H1 (cell line): ENCODE results near the gene OPCML. TPM values are rescaled to one million over a fixed set of nuclear protein-coding genes. Genes with fewer than 3 reads are reported as not detected.

Source experiments
- CTCF ChIA-PET: fragments of 300-600 bp; sonication (Branson Sonifier 250); formaldehyde crosslinking; loops from one replicate; lab custom pipeline; 2021; ENCODE audit not compliant: partially characterized antibody; lab: Charles Lee
- POLR2A ChIA-PET: fragments of 300-600 bp; sonication (Branson Sonifier 250); formaldehyde crosslinking; loops from one replicate; lab custom pipeline; 2021; ENCODE audit warnings: inconsistent platforms; ENCODE audit not compliant: partially characterized antibody; lab: Charles Lee
- DNase-seq, 2 experiments: peaks; one replicate each; pipeline versions ENCODE4 v3.0.0 to v3.0.0-alpha.2; 2010 to 2022; ENCODE audit warnings: low spot score in 2 of 2, low read depth in 1 of 2, mixed read lengths in 1 of 2
- FAIRE-seq: peaks from 2 replicates; lab custom pipeline; 2011; peaks lifted over from hg19 to GRCh38; lab: Jason Lieb, UNC
- H2AFZ ChIP-seq: 2 replicates; pipeline ENCODE4 v1.8.1; 2012; ENCODE audit warnings: low read length, inconsistent platforms
- H2AK5ac ChIP-seq: 2 replicates; pipeline ENCODE4 v1.6.1; 2013; ENCODE audit warnings: low read depth, low read length
- H2BK120ac ChIP-seq: replicated peaks from 2 replicates; pipeline ENCODE3; 2013; ENCODE audit warnings: low read depth, low read length, inconsistent platforms
- H2BK12ac ChIP-seq: 2 replicates; pipeline ENCODE4 v1.6.1; 2013; ENCODE audit warnings: low read depth, low read length
- H2BK15ac ChIP-seq: 2 replicates; pipeline ENCODE4 v1.6.1; 2013; ENCODE audit warnings: low read length
- H2BK20ac ChIP-seq: 2 replicates; pipeline ENCODE4 v1.6.1; 2013; ENCODE audit warnings: low read length
- H2BK5ac ChIP-seq: 2 replicates; pipeline ENCODE4 v1.6.1; 2013; ENCODE audit warnings: low read depth, low read length
- H3K14ac ChIP-seq: 2 replicates; pipeline ENCODE4 v1.6.1; 2013; ENCODE audit warnings: inconsistent platforms; ENCODE audit not compliant: insufficient read length
- H3K18ac ChIP-seq: 2 replicates; pipeline ENCODE4 v1.6.1; 2013; ENCODE audit warnings: low read length; ENCODE audit errors: extremely low read depth
- H3K23ac ChIP-seq: 2 replicates; pipeline ENCODE4 v1.6.1; 2013; ENCODE audit warnings: inconsistent platforms; ENCODE audit not compliant: insufficient read length
- H3K23me2 ChIP-seq: 2 replicates; pipeline ENCODE4 v1.6.1; 2013; ENCODE audit warnings: low read depth, low read length
- H3K27ac ChIP-seq: 2 replicates; pipeline ENCODE4 v1.6.1; 2011; ENCODE audit warnings: low read depth, low read length, inconsistent platforms
- H3K27me3 ChIP-seq, 4 experiments: replicated peaks in 1 of 4; 1 replicate in 1 of 4; 2 replicates in 3 of 4; pipeline versions ENCODE4 v1.6.1 to v1.8.1; 2011 to 2013; ENCODE audit warnings: low read length in 3 of 4, mild to moderate bottlenecking in 3 of 4, inconsistent platforms in 2 of 4, mixed read lengths in 2 of 4, moderate library complexity in 1 of 4; ENCODE audit not compliant: control insufficient read depth in 3 of 4, insufficient read depth in 3 of 4; ENCODE audit errors: extremely low read depth in 1 of 4
- H3K36me3 ChIP-seq, 4 experiments: 2 replicates each; pipeline versions ENCODE4 v1.6.1 to v1.8.1; 2011 to 2013; ENCODE audit warnings: mild to moderate bottlenecking in 4 of 4, low read length in 3 of 4, moderate library complexity in 2 of 4, control low read depth in 1 of 4, inconsistent platforms in 1 of 4; ENCODE audit not compliant: insufficient read depth in 4 of 4, control insufficient read depth in 2 of 4
- H3K4ac ChIP-seq: replicated peaks from 2 replicates; pipeline ENCODE3; 2013; ENCODE audit warnings: low read length, low read depth, mixed read lengths, inconsistent platforms; ENCODE audit not compliant: insufficient read length
- H3K4me1 ChIP-seq, 4 experiments: replicated peaks in 1 of 4; 1 replicate in 1 of 4; 2 replicates in 3 of 4; pipeline versions ENCODE4 v1.6.1 to v1.8.1; 2011 to 2013; ENCODE audit warnings: low read length in 3 of 4, inconsistent platforms in 2 of 4, mixed read lengths in 1 of 4; ENCODE audit not compliant: insufficient read depth in 4 of 4, control insufficient read depth in 3 of 4
- H3K4me2 ChIP-seq, 2 experiments: 2 replicates each; pipeline versions ENCODE4 v1.6.1 to v1.8.1; 2011 to 2013; ENCODE audit warnings: low read depth in 2 of 2, low read length in 2 of 2, control low read depth in 1 of 2, inconsistent platforms in 1 of 2, mild to moderate bottlenecking in 1 of 2; ENCODE audit not compliant: insufficient read depth in 1 of 2
- H3K4me3 ChIP-seq, 4 experiments: fragments of 200-600, 300-600 bp in 1 of 4; sonication (generic), shearing (Covaris generic), sonication (Bioruptor Twin) in 1 of 4; 2 replicates each; pipeline versions ENCODE4 v1.5.1 to v1.8.1; 2011 to 2016; ENCODE audit warnings: low read length in 4 of 4, low read depth in 3 of 4, control low read depth in 2 of 4, inconsistent platforms in 2 of 4, mild to moderate bottlenecking in 2 of 4, mixed read lengths in 1 of 4, moderate library complexity in 1 of 4; ENCODE audit not compliant: insufficient read depth in 2 of 4; ENCODE audit errors: extremely low read depth in 1 of 4
- H3K56ac ChIP-seq: replicated peaks from 2 replicates; pipeline ENCODE3; 2013; ENCODE audit warnings: low read depth, mild to moderate bottlenecking, mixed read lengths, low read length, inconsistent platforms; ENCODE audit not compliant: insufficient read length
- H3K79me1 ChIP-seq: 2 replicates; pipeline ENCODE4 v1.6.1; 2013; ENCODE audit warnings: low read depth, low read length, control low read depth
- H3K79me2 ChIP-seq, 2 experiments: 2 replicates each; pipeline versions ENCODE4 v1.6.1 to v1.8.1; 2012 to 2013; ENCODE audit warnings: low read length in 2 of 2, mild to moderate bottlenecking in 2 of 2, inconsistent platforms in 1 of 2; ENCODE audit not compliant: insufficient read depth in 2 of 2, control insufficient read depth in 1 of 2
- H3K9ac ChIP-seq, 4 experiments: replicated peaks in 1 of 4; 1 replicate in 1 of 4; 2 replicates in 3 of 4; pipeline versions ENCODE4 v1.6.1 to v1.8.1; 2011 to 2013; ENCODE audit warnings: low read depth in 3 of 4, low read length in 3 of 4, control low read depth in 2 of 4, mild to moderate bottlenecking in 2 of 4, moderate library complexity in 2 of 4, inconsistent platforms in 1 of 4; ENCODE audit errors: extremely low read depth in 1 of 4
- H3K9me3 ChIP-seq, 2 experiments: 2 replicates each; pipeline versions ENCODE4 v1.6.1 to v1.8.1; 2012 to 2013; ENCODE audit warnings: mild to moderate bottlenecking in 2 of 2, moderate library complexity in 2 of 2, control low read depth in 1 of 2, inconsistent platforms in 1 of 2, low read depth in 1 of 2, low read length in 1 of 2, mixed read lengths in 1 of 2; ENCODE audit not compliant: insufficient read depth in 2 of 2
- H4K20me1 ChIP-seq, 2 experiments: replicated peaks in 1 of 2; 2 replicates each; pipeline versions ENCODE3 to v1.8.1; 2011 to 2013; ENCODE audit warnings: inconsistent platforms in 2 of 2, low read length in 2 of 2, mild to moderate bottlenecking in 1 of 2; ENCODE audit not compliant: insufficient read depth in 2 of 2, control insufficient read depth in 1 of 2
- H4K5ac ChIP-seq: 2 replicates; pipeline ENCODE4 v1.6.1; 2013; ENCODE audit warnings: low read length, low read depth, mixed read lengths, inconsistent platforms; ENCODE audit not compliant: insufficient read length
- H4K8ac ChIP-seq: 2 replicates; pipeline ENCODE4 v1.8.0; 2013; ENCODE audit warnings: mild to moderate bottlenecking, moderate library complexity, low read length, inconsistent platforms; ENCODE audit not compliant: insufficient read depth; ENCODE audit errors: extremely low read depth
- H4K91ac ChIP-seq: replicated peaks from 2 replicates; pipeline ENCODE3; 2013; ENCODE audit warnings: low read length, mixed read lengths, inconsistent platforms; ENCODE audit not compliant: insufficient read length
- BCL11A ChIP-seq, 2 experiments: IDR thresholded peaks; one replicate each; pipeline ENCODE4 v1.6.1; 2011; ENCODE audit warnings: low read depth in 2 of 2, low read length in 2 of 2, mild to moderate bottlenecking in 2 of 2
- PHF8 ChIP-seq: fragments of 200-600 bp; sonication (generic); conservative IDR thresholded peaks from 2 replicates; pipeline ENCODE4 v1.7.1; 2012; ENCODE audit warnings: low read depth, mild to moderate bottlenecking, inconsistent platforms, low read length, moderate library complexity
- RFX5 ChIP-seq: IDR thresholded peaks from 2 replicates; pipeline ENCODE4 v1.6.1; 2011; ENCODE audit warnings: low read depth, low read length, improper control_type of control experiment, borderline replicate concordance
- SRF ChIP-seq: IDR thresholded peaks from 2 replicates; pipeline ENCODE4 v1.6.1; 2011; ENCODE audit warnings: mild to moderate bottlenecking, low read depth, low read length, moderate library complexity
- WGBS, 2 experiments: shearing (Covaris generic) in 1 of 2; methylation state at CpG; one replicate each; pipeline versions ENCODE4 v1.1.6 to v1.1.7; 2013 to 2015; ENCODE audit warnings: low lambda C conversion rate in 2 of 2, mixed read lengths in 2 of 2, inconsistent platforms in 1 of 2, low coverage in 1 of 2, missing lambda C conversion rate in 1 of 2; ENCODE audit not compliant: insufficient replicate concordance in 2 of 2, insufficient coverage in 1 of 2, insufficient read length in 1 of 2; ENCODE audit errors: extremely low coverage in 1 of 2, missing lambda C conversion rate in 1 of 2; 5-methylcytosine and 5-hydroxymethylcytosine counted together
- polyA plus RNA-seq, 7 experiments: library from polyadenylated mRNA; depleted of rRNA in 3 of 7; stranded (reverse) in 5 of 7; unstranded in 2 of 7; fragments of >200 nt in 5 of 7; fragments of 200-250 nt in 2 of 7; gene quantifications; 1 replicate in 5 of 7; 2 replicates in 1 of 7; 4 replicates in 1 of 7; pipeline versions ENCODE4 v1.2.1 to v1.2.3, GENCODE V29; 2011 to 2013; ENCODE audit warnings: missing spikeins in 2 of 7, mixed read lengths in 2 of 7
- total RNA-seq: library from RNA; stranded (reverse); fragmentation: NEBNext Ultra II Directional; extraction: Animal tissue kit (Norgen Biotek cat#: 25700); gene quantifications from 2 replicates; pipeline ENCODE4 v1.2.1, GENCODE V29; 2021

Gene OPCML
- total and polyA plus RNA-seq, 2 of the 8 experiments (the other 6 are each of a cell fraction or from before 2014, with no cell fraction given): 2.3 to 3.1 TPM

DNA sequence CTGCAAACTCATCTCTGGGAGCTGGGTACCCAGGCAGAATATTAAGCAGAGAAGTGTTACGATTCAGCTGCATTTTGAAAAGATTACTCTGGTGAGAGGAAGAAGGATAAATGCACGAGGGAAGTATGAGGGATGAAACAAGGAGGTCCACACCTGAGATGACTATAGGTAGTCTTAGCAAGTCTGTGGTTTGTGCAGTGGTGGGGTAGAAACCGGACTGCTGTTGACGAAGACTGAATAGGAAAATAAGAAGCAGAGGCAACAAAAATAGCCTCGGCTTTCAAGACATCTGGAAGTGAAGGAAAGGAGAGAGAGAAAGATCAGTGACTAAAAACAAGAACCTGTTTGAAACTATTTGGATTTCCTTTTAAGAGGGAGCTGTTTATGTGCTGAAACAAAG lies 810.8 kb downstream of the OPCML start:
- Histone ChIP-seq H3K56ac (no peak overlapping the region), H3K4ac (no peak overlapping the region), H3K9ac (no peak overlapping the region), H3K23ac (no peak overlapping the region), H4K8ac (no peak overlapping the region), H2BK5ac (no peak overlapping the region), H3K4me3 (no peak overlapping the region), H3K4me1 (peaks cover 0 to 2% (median 0%) of the 10 kb centered on the region in 4 experiments; a peak in 3 of 7 replicates), H2BK15ac (no peak overlapping the region), H3K36me3 (no peaks in the 10 kb centered on the region), H3K27me3 (no peaks in the 10 kb centered on the region), H2BK20ac (no peak overlapping the region), H3K23me2 (no peaks in the 10 kb centered on the region), H3K18ac (no peak overlapping the region), H3K27ac (no peak overlapping the region), H3K79me1 (no peaks in the 10 kb centered on the region), H4K5ac (no peak overlapping the region), H3K4me2 (no peak overlapping the region), H4K20me1 (no peaks in the 10 kb centered on the region), H3K9me3 (peaks cover 7 to 9% of the 10 kb centered on the region in 2 experiments; a peak in 3 of 4 replicates), H2AK5ac (no peak overlapping the region), H2BK120ac (no peak overlapping the region), H3K79me2 (no peaks in the 10 kb centered on the region), H3K14ac (no peak overlapping the region), H2BK12ac (no peak overlapping the region), H4K91ac (no peak overlapping the region), H2AFZ (no peak overlapping the region)
- TF ChIP-seq BCL11A (IDR thresholded peaks at IDR 0.05; ENCODE audit: low read depth in 2 of 2, low read length in 2 of 2) (no peak), PHF8 (no peak), SRF (no peak), RFX5 (no peak)
- ChIA-PET CTCF (interaction anchor here (0.9 to 1.6 kb wide), 3 partner anchors 15 to 220 kb away, joined by 3 to 4 read pairs (median 3); no protein-coding TSS in a partner anchor), POLR2A (no interaction called here)
- DNase-seq (no peak), FAIRE-seq (no peak)
- 90% methylated on average over 5 of the region's 5 CpGs; no CpG with 5 or more reads in 1 of the 2 experiments for WGBS, 2 experiments
